HG03066 (cell line): ENCODE measurements around the gene VPS18.

Experiments used
- ATAC-seq: cut with Tn5 transposase; IDR thresholded peaks from one replicate; pipeline ENCODE4 v1.9.1; 2021; ENCODE audit warnings: low read depth; ENCODE audit not compliant: unreplicated experiment

VPS18 gene

GRCh38 chr15:40932649-40933516 lies 38.6 kb downstream of the VPS18 start:
- no peak for ATAC-seq

GRCh38 chr15:40933517-40933902 lies 39.3 kb downstream of the VPS18 start:
- no peak for ATAC-seq

DNA sequence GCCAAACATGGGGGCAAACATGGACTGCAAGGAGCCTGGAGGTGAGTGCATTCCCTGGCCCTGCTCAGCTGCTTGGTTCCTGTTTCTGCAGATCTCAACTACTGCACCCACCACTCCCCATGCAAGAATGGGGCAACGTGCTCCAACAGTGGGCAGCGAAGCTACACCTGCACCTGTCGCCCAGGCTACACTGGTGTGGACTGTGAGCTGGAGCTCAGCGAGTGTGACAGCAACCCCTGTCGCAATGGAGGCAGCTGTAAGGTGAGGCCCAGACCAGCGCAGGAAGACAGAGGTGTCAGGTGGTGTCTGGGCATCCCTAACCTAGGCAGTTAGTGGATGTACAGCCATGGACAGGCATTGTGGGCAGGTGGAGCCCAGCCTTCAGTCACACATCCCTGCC lies 40.2 kb downstream of the VPS18 start:
- no peak for ATAC-seq

- no peak for ATAC-seq
Observed at GRCh38 chr15:40936234-40936708, 42.0 kb downstream of the VPS18 start.

GRCh38 chr15:40936709-40937666 lies 42.7 kb downstream of the VPS18 start:
- ATAC-seq: no peak

DNA sequence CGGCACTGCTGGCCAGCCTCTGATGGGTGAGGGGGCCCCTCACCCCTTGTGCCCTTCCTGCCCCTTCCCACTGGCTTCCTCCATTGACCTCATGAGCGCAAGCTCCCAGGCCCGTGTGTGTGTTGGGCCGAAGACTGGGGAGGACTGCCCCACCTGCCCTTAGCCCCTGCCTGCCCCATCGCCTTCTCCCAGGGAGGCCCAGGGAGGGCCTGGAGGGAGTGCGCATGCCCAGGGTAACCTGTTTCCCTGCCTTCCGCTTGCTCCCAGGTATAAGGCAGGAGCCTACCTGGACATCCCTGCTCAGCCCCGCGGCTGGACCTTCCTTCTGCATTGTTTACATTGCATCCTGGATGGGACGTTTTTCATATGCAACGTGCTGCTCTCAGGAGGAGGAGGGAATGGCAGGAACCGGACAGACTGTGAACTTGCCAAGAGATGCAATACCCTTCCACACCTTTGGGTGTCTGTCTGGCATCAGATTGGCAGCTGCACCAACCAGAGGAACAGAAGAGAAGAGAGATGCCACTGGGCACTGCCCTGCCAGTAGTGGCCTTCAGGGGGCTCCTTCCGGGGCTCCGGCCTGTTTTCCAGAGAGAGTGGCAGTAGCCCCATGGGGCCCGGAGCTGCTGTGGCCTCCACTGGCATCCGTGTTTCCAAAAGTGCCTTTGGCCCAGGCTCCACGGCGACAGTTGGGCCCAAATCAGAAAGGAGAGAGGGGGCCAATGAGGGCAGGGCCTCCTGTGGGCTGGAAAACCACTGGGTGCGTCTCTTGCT lies 43.7 kb downstream of the VPS18 start:
- ATAC-seq: no peak

DNA sequence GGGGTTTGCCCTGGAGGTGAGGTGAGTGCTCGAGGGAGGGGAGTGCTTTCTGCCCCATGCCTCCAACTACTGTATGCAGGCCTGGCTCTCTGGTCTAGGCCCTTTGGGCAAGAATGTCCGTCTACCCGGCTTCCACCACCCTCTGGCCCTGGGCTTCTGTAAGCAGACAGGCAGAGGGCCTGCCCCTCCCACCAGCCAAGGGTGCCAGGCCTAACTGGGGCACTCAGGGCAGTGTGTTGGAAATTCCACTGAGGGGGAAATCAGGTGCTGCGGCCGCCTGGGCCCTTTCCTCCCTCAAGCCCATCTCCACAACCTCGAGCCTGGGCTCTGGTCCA lies 44.3 kb downstream of the VPS18 start:
- ATAC-seq: no peak

GRCh38 chr15:40940296-40940801 lies 46.1 kb downstream of the VPS18 start:
- no peak for ATAC-seq

- no peak for ATAC-seq
Observed at GRCh38 chr15:40941068-40941527, 46.8 kb downstream of the VPS18 start.

DNA sequence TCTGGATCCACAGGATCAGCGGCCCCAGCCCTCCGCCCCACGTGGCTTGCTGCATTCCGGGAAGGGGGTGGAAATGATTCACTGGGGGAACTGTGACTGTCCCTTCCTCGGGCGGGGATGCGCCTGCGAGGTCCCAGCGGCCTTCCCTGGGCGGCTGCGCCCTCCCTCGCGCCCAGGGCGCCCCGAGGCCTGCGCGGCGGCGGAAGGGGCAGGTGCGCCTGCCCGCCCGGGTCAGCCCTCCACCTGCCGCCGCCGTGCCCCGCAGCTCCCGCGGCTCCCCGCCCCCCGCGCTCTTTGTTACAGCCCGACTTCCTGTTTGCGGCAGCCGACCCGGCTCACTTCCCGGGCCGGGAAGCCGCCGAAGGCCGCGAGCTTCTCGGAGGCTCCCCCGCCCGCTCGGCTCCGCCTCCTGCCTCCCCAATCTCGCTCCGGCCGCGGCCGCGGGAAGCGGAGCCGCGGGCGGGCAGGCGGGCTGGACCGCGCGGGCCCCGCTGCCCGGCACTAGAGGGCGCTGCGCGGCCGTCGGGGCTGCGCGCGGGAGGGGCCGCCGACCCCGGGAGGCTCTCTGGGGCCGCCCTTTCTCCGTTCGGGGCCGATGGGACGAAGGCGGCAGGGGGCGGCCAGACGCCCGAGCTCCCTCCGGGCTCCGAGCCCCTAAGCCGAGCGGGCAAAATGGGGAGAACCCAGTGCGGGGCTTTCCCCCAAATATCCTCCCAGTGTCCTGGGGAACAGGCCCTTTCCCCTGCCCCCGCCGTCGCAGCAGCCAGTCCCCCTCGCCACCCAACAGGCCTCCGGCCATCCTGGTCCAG lies 47.5 kb downstream of the VPS18 start:
- peak; percentile 73 for ATAC-seq

- ATAC-seq: no peak
Observed at GRCh38 chr15:40942337-40942854, 48.1 kb downstream of the VPS18 start.

DNA sequence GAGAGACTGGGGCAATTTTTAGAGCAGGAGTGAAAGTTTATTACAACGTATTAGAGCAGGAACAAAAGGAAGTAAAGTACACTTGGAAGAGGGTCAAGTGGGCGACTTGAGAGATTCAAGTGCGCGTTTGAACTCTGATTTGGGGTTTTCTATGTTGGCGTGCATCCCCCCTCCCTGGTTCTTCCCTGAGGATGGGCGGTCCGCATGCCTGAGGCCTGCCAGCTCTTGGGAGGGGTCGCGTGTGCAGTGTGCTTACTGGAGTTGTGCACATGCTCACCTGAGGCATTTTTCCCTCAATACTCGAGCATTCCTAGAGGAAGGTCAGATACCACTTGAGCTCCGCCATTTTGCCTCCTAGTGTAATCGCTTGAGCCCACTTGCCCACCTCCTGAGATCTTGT lies 48.6 kb downstream of the VPS18 start:
- ATAC-seq: no peak

DNA sequence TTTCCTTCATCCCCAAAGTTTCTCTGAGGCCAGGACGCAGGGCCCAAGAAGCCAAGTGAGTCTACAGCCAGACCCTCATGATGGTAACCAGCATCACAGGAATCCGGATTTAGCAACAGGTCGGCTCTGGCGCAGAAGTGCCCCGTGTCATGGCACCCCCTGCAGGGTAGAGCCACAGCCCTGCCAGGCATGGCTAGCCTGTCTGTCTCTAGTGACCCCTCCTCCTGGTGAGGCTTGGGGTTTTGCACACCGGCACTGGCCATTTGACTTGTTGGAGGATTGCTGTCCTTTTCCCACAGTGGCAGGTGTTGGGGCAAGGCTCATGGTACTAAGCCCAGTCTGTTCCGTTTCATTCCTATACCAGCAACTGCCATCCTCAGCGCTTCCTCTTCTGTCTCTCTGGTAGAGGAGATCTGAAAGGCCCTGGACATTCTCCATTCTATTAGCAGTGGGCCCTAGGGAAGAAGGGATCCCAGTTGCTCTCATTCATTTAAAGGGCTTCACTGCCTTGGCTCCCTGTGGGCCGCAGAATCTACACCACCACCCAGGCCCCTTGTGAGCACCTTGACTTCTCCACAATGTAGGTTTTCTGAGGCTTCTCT lies 49.6 kb downstream of the VPS18 start:
- no peak for ATAC-seq

DNA sequence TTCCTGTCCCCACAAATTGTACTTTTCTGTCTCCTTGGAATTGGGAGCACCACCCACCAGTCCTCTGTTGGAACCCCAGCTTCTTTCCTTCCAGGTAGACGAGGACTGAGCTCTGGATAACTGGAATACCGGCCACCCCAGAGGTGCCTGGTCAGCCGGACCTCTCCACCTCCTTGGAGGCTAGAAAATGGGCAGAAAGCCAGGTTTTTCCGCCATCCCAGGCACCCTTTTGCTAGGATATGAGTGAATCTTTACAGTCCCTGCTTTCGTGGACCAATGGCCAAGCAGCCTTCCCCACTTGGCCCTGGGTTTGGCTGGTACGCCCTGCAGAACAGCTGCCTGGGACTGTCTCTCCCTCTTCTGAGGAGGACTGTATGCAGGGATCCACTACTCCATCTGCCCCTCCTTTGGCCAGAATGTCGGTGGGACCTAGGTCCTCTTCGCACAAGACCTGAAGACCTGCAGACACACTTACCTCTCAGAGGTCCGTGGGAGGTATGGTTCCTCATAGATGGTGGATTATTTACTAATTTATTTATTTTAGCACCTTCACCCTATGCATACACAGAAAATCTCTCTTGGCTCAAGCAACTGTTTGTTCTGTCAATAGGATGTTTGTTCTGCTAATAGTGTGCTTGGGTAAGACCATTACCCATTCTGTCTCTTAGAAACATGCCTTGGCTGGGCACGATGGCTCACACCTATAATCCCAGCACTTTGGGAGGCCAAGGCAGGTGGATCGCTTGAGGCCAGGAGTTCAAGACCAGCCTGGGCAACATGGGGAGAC lies 50.5 kb downstream of the VPS18 start:
- no peak for ATAC-seq

GRCh38 chr15:40948706-40949473 lies 54.6 kb downstream of the VPS18 start:
- ATAC-seq: no peak

DNA sequence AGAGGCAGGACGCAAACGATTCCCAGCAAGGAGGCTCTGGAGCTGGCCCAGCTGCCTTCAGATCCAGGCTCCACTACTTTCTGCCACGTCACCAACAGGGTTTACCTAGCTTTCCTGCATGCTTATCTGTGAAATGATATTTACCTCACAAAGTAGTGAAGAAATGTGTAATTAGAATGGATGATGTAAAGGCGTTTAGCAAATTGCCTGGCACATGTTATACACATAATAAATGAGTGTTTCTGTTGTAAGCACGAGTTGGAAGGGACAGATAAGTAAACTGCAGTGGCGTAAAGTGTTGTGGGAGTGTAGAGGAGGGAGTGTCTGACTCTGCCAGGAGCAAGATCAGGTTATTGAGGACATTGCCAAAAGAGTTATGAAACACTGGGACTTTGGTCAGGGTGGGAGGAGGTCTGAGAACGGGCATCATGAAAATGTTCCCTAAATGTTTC lies 55.5 kb downstream of the VPS18 start:
- no peak for ATAC-seq

GRCh38 chr15:40951764-40952163 lies 57.5 kb downstream of the VPS18 start:
- no peak for ATAC-seq
